GM18520 (cell line): ENCODE data around the gene ZNF595.
A peak's percentile ranks its signal among the peaks of the same experiment; 100 is the strongest.
"Not testable (repeated sequence)": the region's sequence is repeated elsewhere in the genome, so short reads cannot be mapped to it uniquely, and the experiment has no call there.

Source experiments
- ATAC-seq: cut with Tn5 transposase; IDR thresholded peaks from one replicate; pipeline ENCODE4 v1.9.1; 2021; ENCODE audit not compliant: unreplicated experiment

ZNF595 gene

GRCh38 chr4:85951-86350 is 32.8 kb downstream of the ZNF595 start:
- no peak for ATAC-seq

GRCh38 chr4:86559-87324 is 33.6 kb downstream of the ZNF595 start:
- not testable (repeated sequence) for ATAC-seq

- ATAC-seq = no peak
Observed at GRCh38 chr4:98386-98785, 45.3 kb downstream of the ZNF595 start.

GRCh38 chr4:99863-100262 is 46.7 kb downstream of the ZNF595 start:
- no peak for ATAC-seq

- no peak for ATAC-seq
Observed at GRCh38 chr4:107083-107443, 53.9 kb downstream of the ZNF595 start.

GRCh38 chr4:107444-108429 is 54.6 kb downstream of the ZNF595 start:
- no peak for ATAC-seq

- no peak for ATAC-seq
Observed at GRCh38 chr4:112771-113170, 59.6 kb downstream of the ZNF595 start.

- ATAC-seq = no peak
Observed at GRCh38 chr4:113732-114131, 60.6 kb downstream of the ZNF595 start.

- ATAC-seq = no peak
Observed at GRCh38 chr4:114149-114548, 61.0 kb downstream of the ZNF595 start.

- no peak for ATAC-seq
Observed at GRCh38 chr4:116499-116898, 63.4 kb downstream of the ZNF595 start.

- no peak for ATAC-seq
Observed at GRCh38 chr4:120616-121015, 67.5 kb downstream of the ZNF595 start.

GRCh38 chr4:121408-122084 is 68.4 kb downstream of the ZNF595 start:
- ATAC-seq = no peak

- ATAC-seq = not testable (repeated sequence)
Observed at GRCh38 chr4:123922-124274, 70.8 kb downstream of the ZNF595 start.

- peak; percentile 95 for ATAC-seq
Observed at GRCh38 chr4:124275-125081, 71.4 kb downstream of the ZNF595 start, which contains the start of gene ZNF718. TSS of gene ZNF718 (plus strand) at chr4:124501. CDS start at chr4:124671, 170 bp downstream.

- no peak for ATAC-seq
Observed at GRCh38 chr4:125091-125771, 72.1 kb downstream of the ZNF595 start.

- ATAC-seq = no peak
Observed at GRCh38 chr4:125833-126232, 72.7 kb downstream of the ZNF595 start.

- no peak for ATAC-seq
Observed at GRCh38 chr4:132483-132882, 79.4 kb downstream of the ZNF595 start.
